Keratinocyte (primary cell): ENCODE data around the gene KIF21B.

Experiments
- CTCF ChIP-seq, 3 experiments: IDR thresholded peaks in 1 of 3; conservative IDR thresholded peaks in 1 of 3; optimal IDR thresholded peaks in 1 of 3; 2 replicates in 2 of 3; 3 replicates in 1 of 3; pipeline versions ENCODE3 to v1.5.1; 2011; ENCODE audit warnings: low read length in 3 of 3, mild to moderate bottlenecking in 3 of 3, moderate library complexity in 2 of 3, control low read depth in 1 of 3, inconsistent platforms in 1 of 3; ENCODE audit not compliant: insufficient read depth in 2 of 3; ENCODE audit errors: extremely low read depth in 1 of 3
- EZH2 ChIP-seq: IDR thresholded peaks from one replicate; pipeline ENCODE4 v1.6.1; 2012; ENCODE audit warnings: inconsistent platforms, mild to moderate bottlenecking, low read length, moderate library complexity

- no peak for TF ChIP-seq CTCF (optimal IDR thresholded peaks at IDR 0.05 in 1 of 3, IDR thresholded peaks at IDR 0.05 in 1 of 3, conservative IDR thresholded peaks at IDR 0.05 in 1 of 3; ENCODE audit: extremely low read depth in 1 of 3, insufficient read depth in 2 of 3, low read length in 3 of 3)
- TF ChIP-seq EZH2: no peak
These were observed 46.1 kb upstream of the KIF21B start for GRCh38 chr1:201069636-201070035.
